Osteoblast (primary cell): ENCODE results near the gene CELF2. TPM values are rescaled to one million over a fixed set of nuclear protein-coding genes. Genes with fewer than 3 reads are reported as not detected.
A peak's percentile ranks its signal among the peaks of the same experiment; 100 is the strongest.

ENCODE experiments used
- DNase-seq: peaks from one replicate; pipeline ENCODE4 v3.0.0; 2011; ENCODE audit warnings: low spot score, mixed read lengths; ENCODE audit not compliant: insufficient read length; ENCODE audit errors: missing footprints
- H2AFZ ChIP-seq: 2 replicates; pipeline ENCODE4 v1.6.0; 2011; ENCODE audit warnings: mild to moderate bottlenecking, low read length
- H3K27ac ChIP-seq: 2 replicates; pipeline ENCODE4 v1.5.1; 2011; ENCODE audit warnings: mild to moderate bottlenecking, low read depth, low read length, moderate library complexity
- H3K27me3 ChIP-seq: 2 replicates; pipeline ENCODE4 v1.6.0; 2012; ENCODE audit warnings: mild to moderate bottlenecking, control low read depth, inconsistent platforms, low read length, moderate library complexity; ENCODE audit not compliant: insufficient read depth
- H3K36me3 ChIP-seq: 2 replicates; pipeline ENCODE4 v1.5.1; 2011; ENCODE audit warnings: mild to moderate bottlenecking, low read length, control low read depth, moderate library complexity; ENCODE audit not compliant: insufficient read depth
- H3K4me1 ChIP-seq: 2 replicates; pipeline ENCODE4 v1.5.1; 2011; ENCODE audit warnings: mild to moderate bottlenecking, low read length, control low read depth, moderate library complexity; ENCODE audit not compliant: insufficient read depth
- H3K4me2 ChIP-seq: 2 replicates; pipeline ENCODE4 v1.6.0; 2011; ENCODE audit warnings: mild to moderate bottlenecking, low read length; ENCODE audit not compliant: insufficient read depth
- H3K4me3 ChIP-seq: fragments of 200-600 bp; sonication (generic); 3 replicates; pipeline ENCODE4 v1.5.1; 2012; ENCODE audit warnings: mild to moderate bottlenecking, low read length, inconsistent platforms; ENCODE audit not compliant: insufficient read depth
- H3K79me2 ChIP-seq: 2 replicates; pipeline ENCODE4 v1.6.0; 2012; ENCODE audit warnings: mild to moderate bottlenecking, low read length, control low read depth, inconsistent platforms; ENCODE audit not compliant: insufficient read depth
- H3K9me3 ChIP-seq: 2 replicates; pipeline ENCODE4 v1.5.1; 2011; ENCODE audit warnings: low read depth, low read length, control low read depth
- H4K20me1 ChIP-seq: 2 replicates; pipeline ENCODE4 v1.6.0; 2012; ENCODE audit warnings: mild to moderate bottlenecking, low read length, control low read depth; ENCODE audit not compliant: insufficient read depth
- total RNA-seq: library from RNA; depleted of rRNA; stranded (reverse); fragments of >200 nt; gene quantifications from 2 replicates; pipeline ENCODE4 v1.2.3, GENCODE V29; 2012
- TF ChIP-seq, protein P1 (sequence below): IDR thresholded peaks from 2 replicates; pipeline ENCODE4 v1.5.1; 2011; ENCODE audit warnings: mild to moderate bottlenecking, low read depth, low read length, moderate library complexity; ENCODE audit errors: extremely low read depth

Gene CELF2
- total RNA-seq, 1 donor, result 7.6 TPM

DNA sequence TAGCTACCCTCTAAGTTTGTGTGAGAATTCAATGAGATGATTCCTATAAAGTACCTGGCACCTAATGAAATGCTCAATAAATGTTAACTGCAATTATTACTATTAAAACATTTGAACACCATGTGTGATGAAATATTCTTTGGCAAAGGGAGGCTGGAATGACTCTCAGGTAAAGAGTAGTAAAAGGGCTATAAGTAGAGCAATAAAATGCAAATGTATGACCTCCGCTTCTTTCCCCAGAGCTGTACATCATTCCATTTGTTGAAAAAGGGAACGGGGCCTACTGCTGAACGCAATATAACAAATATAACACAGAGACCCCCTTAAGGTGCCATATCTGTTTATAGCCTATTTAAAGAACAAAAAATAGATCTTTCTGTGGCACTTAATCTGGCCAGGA, 27.8 kb downstream of the CELF2 start:
- no peaks in the 10 kb centered on the region for H3K27me3 ChIP-seq
- H2AFZ ChIP-seq, result no peak overlapping the region
- no peak overlapping the region for H3K27ac ChIP-seq
- H3K36me3 ChIP-seq, result no peaks in the 10 kb centered on the region
- no peaks in the 10 kb centered on the region for H3K79me2 ChIP-seq
- no peak overlapping the region for H3K4me2 ChIP-seq
- TF ChIP-seq, protein P1, sequence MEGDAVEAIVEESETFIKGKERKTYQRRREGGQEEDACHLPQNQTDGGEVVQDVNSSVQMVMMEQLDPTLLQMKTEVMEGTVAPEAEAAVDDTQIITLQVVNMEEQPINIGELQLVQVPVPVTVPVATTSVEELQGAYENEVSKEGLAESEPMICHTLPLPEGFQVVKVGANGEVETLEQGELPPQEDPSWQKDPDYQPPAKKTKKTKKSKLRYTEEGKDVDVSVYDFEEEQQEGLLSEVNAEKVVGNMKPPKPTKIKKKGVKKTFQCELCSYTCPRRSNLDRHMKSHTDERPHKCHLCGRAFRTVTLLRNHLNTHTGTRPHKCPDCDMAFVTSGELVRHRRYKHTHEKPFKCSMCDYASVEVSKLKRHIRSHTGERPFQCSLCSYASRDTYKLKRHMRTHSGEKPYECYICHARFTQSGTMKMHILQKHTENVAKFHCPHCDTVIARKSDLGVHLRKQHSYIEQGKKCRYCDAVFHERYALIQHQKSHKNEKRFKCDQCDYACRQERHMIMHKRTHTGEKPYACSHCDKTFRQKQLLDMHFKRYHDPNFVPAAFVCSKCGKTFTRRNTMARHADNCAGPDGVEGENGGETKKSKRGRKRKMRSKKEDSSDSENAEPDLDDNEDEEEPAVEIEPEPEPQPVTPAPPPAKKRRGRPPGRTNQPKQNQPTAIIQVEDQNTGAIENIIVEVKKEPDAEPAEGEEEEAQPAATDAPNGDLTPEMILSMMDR, result no peak
- H3K9me3 ChIP-seq, result no peaks in the 10 kb centered on the region
- no peak for DNase-seq
- no peaks in the 10 kb centered on the region for H4K20me1 ChIP-seq
- no peak overlapping the region for H3K4me3 ChIP-seq
- H3K4me1 ChIP-seq, result no peaks in the 10 kb centered on the region

DNA sequence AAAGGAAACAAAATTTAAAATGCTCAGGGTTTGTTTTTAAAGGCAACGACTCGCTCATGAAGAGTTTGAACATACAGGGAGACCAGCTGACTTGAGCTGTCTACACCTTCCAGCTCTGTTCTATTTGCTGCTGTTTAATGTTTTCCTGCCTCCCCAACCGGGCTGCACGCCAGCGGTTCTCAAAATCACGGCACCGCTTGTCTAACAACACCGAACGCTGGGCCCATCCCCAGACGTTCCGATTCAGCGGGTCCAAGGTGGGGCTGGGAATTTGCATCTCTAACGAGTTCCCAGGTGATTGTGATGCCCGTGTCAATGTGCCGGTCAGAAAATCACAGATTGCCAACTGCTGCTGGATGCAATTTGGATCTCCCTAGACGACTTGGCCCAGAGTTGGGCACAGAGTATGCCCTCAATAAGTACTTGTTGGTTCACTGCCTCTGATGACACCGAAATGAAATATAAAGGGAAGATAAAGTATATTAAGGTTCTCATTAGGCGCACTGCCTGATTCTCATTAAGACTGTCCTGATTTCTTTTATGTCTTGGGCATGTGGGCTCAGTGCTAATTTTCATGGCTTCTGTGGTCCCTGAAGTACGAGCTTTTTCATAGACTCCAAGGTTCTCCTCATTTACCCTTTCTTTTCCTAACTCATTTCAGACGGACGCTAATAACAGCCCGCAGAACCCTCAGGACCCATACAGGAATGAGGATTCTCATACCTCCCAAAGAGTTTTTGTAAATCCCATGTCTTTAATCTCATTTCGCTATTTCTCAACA, 28.5 kb downstream of the CELF2 start:
- H3K9me3 ChIP-seq, result no peaks in the 10 kb centered on the region
- TF ChIP-seq, protein P1, result no peak
- H3K79me2 ChIP-seq, result no peaks in the 10 kb centered on the region
- no peak overlapping the region for H3K27ac ChIP-seq
- H2AFZ ChIP-seq, result no peak overlapping the region
- no peaks in the 10 kb centered on the region for H3K4me1 ChIP-seq
- no peak overlapping the region for H3K4me2 ChIP-seq
- H4K20me1 ChIP-seq, result no peaks in the 10 kb centered on the region
- DNase-seq, result no peak
- H3K27me3 ChIP-seq, result no peaks in the 10 kb centered on the region
- H3K36me3 ChIP-seq, result no peaks in the 10 kb centered on the region
- no peak overlapping the region for H3K4me3 ChIP-seq

DNA sequence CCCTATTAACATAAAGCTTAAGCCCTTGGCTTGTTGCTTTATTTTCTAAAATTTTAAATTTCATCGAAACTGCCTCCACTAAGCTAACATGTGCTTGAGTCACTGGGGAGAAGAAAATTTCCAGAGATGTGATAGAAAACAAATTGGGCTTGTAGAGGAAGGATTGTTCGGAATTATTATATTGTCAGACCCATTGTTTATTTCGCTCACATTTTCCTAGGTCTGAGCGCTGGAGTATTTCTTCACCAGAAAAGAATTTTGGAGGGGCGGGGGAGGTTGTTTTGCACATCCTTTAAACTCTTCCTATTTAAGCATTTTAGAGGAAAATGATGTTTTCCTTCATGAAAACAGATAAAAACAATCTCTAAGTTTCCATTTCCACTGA, 29.1 kb downstream of the CELF2 start:
- no peaks in the 10 kb centered on the region for H3K36me3 ChIP-seq
- H3K9me3 ChIP-seq, result no peaks in the 10 kb centered on the region
- no peaks in the 10 kb centered on the region for H4K20me1 ChIP-seq
- no peaks in the 10 kb centered on the region for H3K27me3 ChIP-seq
- DNase-seq, result no peak
- H3K4me2 ChIP-seq, result no peak overlapping the region
- no peak overlapping the region for H2AFZ ChIP-seq
- H3K27ac ChIP-seq, result no peak overlapping the region
- no peak overlapping the region for H3K4me3 ChIP-seq
- H3K79me2 ChIP-seq, result no peaks in the 10 kb centered on the region
- TF ChIP-seq, protein P1, result no peak
- no peaks in the 10 kb centered on the region for H3K4me1 ChIP-seq

DNA sequence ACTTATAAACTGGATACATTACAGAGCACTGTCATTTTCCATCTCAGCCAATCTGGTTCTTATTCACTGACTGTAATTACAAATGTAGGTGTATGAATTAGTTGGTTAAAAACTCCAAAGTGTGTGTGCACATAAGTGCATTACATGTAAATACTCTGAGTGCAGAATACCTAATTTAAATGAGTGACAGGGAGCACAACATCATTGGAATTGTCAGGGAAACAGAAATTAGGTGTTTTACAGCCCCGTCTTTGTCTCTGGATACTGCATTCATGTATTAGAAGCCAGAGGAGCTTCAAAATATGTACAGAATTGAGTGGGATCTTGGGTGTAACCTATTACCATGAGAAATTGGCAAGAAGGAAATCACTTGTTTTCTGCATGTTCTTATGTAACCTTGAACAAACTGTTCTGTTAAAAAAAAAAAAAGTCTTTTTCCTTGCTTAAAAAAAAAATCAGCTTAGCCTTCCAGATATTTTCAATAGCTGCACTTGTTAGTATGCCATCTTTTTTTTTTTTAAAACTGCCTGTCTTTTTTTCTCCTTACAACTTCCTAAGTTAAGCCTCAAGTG, 31.1 kb downstream of the CELF2 start:
- peak; percentile 59 for DNase-seq
- Histone ChIP-seq H2AFZ (no peak overlapping the region), H3K27ac (no peak overlapping the region), H3K4me1 (no peaks in the 10 kb centered on the region), H4K20me1 (no peaks in the 10 kb centered on the region), H3K36me3 (no peaks in the 10 kb centered on the region), H3K9me3 (no peaks in the 10 kb centered on the region), H3K79me2 (no peaks in the 10 kb centered on the region), H3K4me2 (no peak overlapping the region), H3K4me3 (no peak overlapping the region), H3K27me3 (no peaks in the 10 kb centered on the region)
- TF ChIP-seq, protein P1, result no peak
